ENCODE results near the gene HOTAIR. TPM values are rescaled to one million over a fixed set of nuclear protein-coding genes. Genes with fewer than 3 reads are reported as not detected.
A peak's percentile ranks its signal among the peaks of the same experiment; 100 is the strongest.

HOTAIR gene
- total and polyA plus RNA-seq, 9 donors: 0.02 to 1.2 (median 0.28) TPM; not detected in 5

- peak overlapping the region; percentile 14 for H3K4me3 ChIP-seq
- H3K27me3 ChIP-seq: no peaks in the 10 kb centered on the region
- peaks cover 2% of the 10 kb centered on the region for H3K4me1 ChIP-seq (ENCODE audit: insufficient read depth)
Observed at GRCh38 chr12:54005853-54006558, 31.3 kb upstream of the HOTAIR start.

DNA sequence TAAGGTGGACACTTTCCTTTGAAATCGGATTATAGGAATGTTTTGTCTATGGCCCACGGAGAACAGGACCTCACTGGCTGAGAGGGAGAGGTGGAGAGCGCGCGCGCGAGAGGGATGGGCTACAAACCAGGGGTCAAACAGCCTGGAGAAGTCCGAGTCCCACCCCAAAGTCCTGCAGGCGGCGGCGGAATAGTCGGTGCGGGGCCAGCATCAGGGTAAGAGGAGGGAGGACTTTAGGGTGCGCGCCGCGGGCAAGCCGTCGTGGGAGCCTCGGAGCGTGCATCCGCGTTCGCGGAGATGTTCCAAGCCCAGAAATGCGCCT is 30.7 kb upstream of the HOTAIR start:
- H3K27me3 ChIP-seq: no peaks in the 10 kb centered on the region
- TF ChIP-seq POLR2A (IDR thresholded peaks at IDR 0.05): no peak
- TF ChIP-seq, protein P1, sequence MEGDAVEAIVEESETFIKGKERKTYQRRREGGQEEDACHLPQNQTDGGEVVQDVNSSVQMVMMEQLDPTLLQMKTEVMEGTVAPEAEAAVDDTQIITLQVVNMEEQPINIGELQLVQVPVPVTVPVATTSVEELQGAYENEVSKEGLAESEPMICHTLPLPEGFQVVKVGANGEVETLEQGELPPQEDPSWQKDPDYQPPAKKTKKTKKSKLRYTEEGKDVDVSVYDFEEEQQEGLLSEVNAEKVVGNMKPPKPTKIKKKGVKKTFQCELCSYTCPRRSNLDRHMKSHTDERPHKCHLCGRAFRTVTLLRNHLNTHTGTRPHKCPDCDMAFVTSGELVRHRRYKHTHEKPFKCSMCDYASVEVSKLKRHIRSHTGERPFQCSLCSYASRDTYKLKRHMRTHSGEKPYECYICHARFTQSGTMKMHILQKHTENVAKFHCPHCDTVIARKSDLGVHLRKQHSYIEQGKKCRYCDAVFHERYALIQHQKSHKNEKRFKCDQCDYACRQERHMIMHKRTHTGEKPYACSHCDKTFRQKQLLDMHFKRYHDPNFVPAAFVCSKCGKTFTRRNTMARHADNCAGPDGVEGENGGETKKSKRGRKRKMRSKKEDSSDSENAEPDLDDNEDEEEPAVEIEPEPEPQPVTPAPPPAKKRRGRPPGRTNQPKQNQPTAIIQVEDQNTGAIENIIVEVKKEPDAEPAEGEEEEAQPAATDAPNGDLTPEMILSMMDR (IDR thresholded peaks at IDR 0.05): no peak
- TF ChIP-seq EP300 (IDR thresholded peaks at IDR 0.05): no peak
- peaks cover 2% of the 10 kb centered on the region for H3K4me1 ChIP-seq (ENCODE audit: insufficient read depth)
- no peak overlapping the region for H3K27ac ChIP-seq
- H3K4me3 ChIP-seq: no peak overlapping the region
- no peaks in the 10 kb centered on the region for H3K36me3 ChIP-seq
- no peak for DNase-seq
- WGBS, 3 donors: 13 to 24% (median 19%) methylated on average over 26 of the region's 26 CpGs
- intact Hi-C loops (cut with DNase I): loop anchor here (2.0 to 10.0 kb wide), 5 partner anchors 187 to 369 kb away; partner anchors contain the start of gene GPR84 (in 2 of the 4)
- no peaks in the 10 kb centered on the region for H3K9me3 ChIP-seq

More at GRCh38 chr12:54005853-54006558, 31.3 kb upstream of the HOTAIR start:
- no peaks in the 10 kb centered on the region for H3K36me3 ChIP-seq
- DNase-seq: peak; percentile 85 to 95 (median 93)
- intact Hi-C loops (cut with DNase I): loop anchor here (2.0 to 10.0 kb wide), 5 partner anchors 186 to 369 kb away; partner anchors contain the start of gene GPR84 (in 2 of the 4)
- WGBS, 3 donors: 10 to 15% (median 11%) methylated on average over 39 of the region's 39 CpGs
- H3K27ac ChIP-seq: peak overlapping the region in 1 of 2 donors; percentile 13
- TF ChIP-seq EP300 (IDR thresholded peaks at IDR 0.05) (no peak), POLR2A (IDR thresholded peaks at IDR 0.05) (no peak)
- TF ChIP-seq, protein P1 (IDR thresholded peaks at IDR 0.05): peak; percentile 95 to 97 (median 96)
- no peaks in the 10 kb centered on the region for H3K9me3 ChIP-seq

DNA sequence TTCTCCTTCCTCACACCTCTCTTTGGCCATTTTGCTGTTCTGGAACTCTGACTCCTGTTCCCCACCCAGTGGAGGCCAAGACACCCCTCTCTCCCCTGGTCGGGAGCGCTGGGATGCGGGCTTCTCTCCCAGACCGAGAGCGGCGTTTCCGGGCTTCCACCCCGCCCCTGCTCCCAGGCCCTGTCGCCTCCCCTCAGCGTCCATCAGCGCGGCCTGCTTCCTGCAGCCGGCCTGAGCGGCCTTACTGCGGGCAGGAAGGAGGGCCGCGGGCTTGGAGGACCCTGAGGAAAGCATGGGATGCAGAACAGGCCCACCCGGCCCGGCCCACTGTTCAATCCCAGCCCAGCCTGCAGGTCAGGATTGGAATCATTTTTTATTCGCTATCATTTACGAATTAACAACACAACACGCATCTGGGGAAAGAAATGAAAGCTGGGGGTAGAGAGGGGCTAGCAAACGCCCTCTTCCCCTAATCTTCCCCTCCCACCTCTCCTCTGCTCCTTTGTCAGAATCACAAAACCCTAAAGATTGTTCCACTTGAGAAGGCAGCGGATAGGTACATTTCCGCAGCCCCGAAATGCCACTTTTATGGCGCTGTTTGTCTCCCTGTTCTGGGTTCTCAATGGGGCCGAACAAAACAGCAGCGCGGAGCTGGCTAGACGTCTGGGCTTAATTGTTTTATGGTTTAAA is 30.2 kb upstream of the HOTAIR start:
- WGBS, 3 donors: 60 to 74% (median 70%) methylated on average over 31 of the region's 31 CpGs
- no peak for DNase-seq
- TF ChIP-seq, protein P1 (IDR thresholded peaks at IDR 0.05): no peak
- TF ChIP-seq EP300 (IDR thresholded peaks at IDR 0.05): no peak
- TF ChIP-seq POLR2A (IDR thresholded peaks at IDR 0.05): no peak
- no peak overlapping the region for H3K27ac ChIP-seq
- no peak overlapping the region for H3K4me3 ChIP-seq
- H3K9me3 ChIP-seq: no peaks in the 10 kb centered on the region
- no peaks in the 10 kb centered on the region for H3K27me3 ChIP-seq
- intact Hi-C loops (cut with DNase I): loop anchor here (2.0 to 10.0 kb wide), 6 partner anchors 187 to 370 kb away; partner anchors contain the start of gene GPR84 (in 2 of the 4)
- H3K4me1 ChIP-seq (ENCODE audit: insufficient read depth): peaks cover 3% of the 10 kb centered on the region
- H3K36me3 ChIP-seq: no peaks in the 10 kb centered on the region

GRCh38 chr12:54004063-54004840 is 29.5 kb upstream of the HOTAIR start:
- H3K27me3 ChIP-seq: no peaks in the 10 kb centered on the region
- no peak for DNase-seq
- H3K9me3 ChIP-seq: no peaks in the 10 kb centered on the region
- no peak overlapping the region for H3K4me3 ChIP-seq
- H3K27ac ChIP-seq: no peak overlapping the region
- H3K4me1 ChIP-seq (ENCODE audit: insufficient read depth): peaks cover 3% of the 10 kb centered on the region
- WGBS, 3 donors: 65 to 83% (median 82%) methylated on average over 20 of the region's 20 CpGs
- TF ChIP-seq, protein P1 (IDR thresholded peaks at IDR 0.05): no peak
- no peak for TF ChIP-seq POLR2A (IDR thresholded peaks at IDR 0.05)
- no peak for TF ChIP-seq EP300 (IDR thresholded peaks at IDR 0.05)
- intact Hi-C loops (cut with DNase I): loop anchor here (2.0 to 10.0 kb wide), 5 partner anchors 189 to 371 kb away; partner anchors contain the start of gene GPR84 (in 2 of the 4)
- H3K36me3 ChIP-seq: no peaks in the 10 kb centered on the region
